PC-3 (cell line): Measurements from ENCODE around the gene UBL4A.

Experiments
- CTCF ChIP-seq: fragments of 300-600 bp; sonication (generic); conservative IDR thresholded peaks from 2 replicates; pipeline ENCODE4 v1.5.1; 2017; ENCODE audit warnings: antibody characterized with exemption, low read depth, mild to moderate bottlenecking, low read length
- EZH2 ChIP-seq: fragments of 300-600 bp; sonication (generic); IDR thresholded peaks from one replicate; pipeline ENCODE4 v1.6.1; 2017; ENCODE audit warnings: antibody characterized with exemption, mild to moderate bottlenecking, low read length; ENCODE audit not compliant: unreplicated experiment
- EZH2phosphoT487 ChIP-seq: fragments of 300-600 bp; sonication (generic); IDR thresholded peaks from 2 replicates; pipeline ENCODE4 v1.6.1; 2018; ENCODE audit warnings: mild to moderate bottlenecking, antibody characterized with exemption, low read length, borderline replicate concordance

- no peak for TF ChIP-seq CTCF
- no peak for TF ChIP-seq EZH2
- no peak for TF ChIP-seq EZH2phosphoT487
Observed at GRCh38 chrX:154525606-154526490, 39.4 kb upstream of the UBL4A start.
